GM21825 (cell line): Measurements from ENCODE around the gene COL8A2.
A peak's percentile ranks its signal among the peaks of the same experiment; 100 is the strongest.

Experiments used
- ATAC-seq: cut with Tn5 transposase; IDR thresholded peaks from one replicate; pipeline ENCODE4 v1.9.1; 2021; ENCODE audit warnings: mild to moderate bottlenecking, moderate library complexity; ENCODE audit not compliant: unreplicated experiment

COL8A2 gene

DNA sequence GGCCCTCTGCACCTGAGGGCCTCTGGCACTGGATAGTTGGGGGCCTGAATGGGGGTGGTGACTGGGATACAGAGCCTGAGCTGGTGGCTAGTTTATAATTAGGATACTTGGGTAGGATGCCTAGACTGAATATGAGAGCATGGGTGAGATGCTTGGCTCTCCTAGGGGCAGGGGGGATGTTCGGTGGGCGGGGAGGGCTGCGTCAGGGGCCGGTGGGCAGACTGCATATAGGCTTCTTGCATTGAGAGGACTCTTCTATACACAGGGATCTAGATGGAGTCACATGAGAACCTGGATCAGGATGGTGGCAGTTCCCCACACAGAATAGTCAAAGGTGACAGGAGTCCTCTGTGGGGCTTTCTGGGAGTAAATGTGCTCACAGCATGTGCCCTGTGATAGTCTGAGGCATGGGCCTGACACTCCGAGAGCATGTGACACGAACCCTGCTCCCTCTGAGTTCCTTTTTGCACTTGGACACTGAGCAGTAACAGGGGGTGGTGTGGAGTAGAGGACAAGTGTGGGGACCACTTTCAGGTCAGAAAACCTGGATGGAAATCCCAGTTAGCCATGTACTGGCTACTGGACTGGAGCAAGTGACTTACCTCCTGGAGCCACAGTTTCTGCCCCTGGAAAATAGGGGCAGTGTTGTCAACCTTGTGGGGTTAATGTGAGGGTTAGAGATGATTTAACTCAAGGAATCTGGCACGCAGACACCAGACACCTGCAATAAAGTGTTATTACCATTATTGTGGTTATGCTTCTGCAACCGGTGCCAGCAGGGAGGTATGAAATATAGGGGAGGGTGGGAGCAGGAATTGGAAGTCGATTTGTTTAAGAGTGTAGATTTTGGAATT, 33.2 kb upstream of the COL8A2 start:
- no peak for ATAC-seq

DNA sequence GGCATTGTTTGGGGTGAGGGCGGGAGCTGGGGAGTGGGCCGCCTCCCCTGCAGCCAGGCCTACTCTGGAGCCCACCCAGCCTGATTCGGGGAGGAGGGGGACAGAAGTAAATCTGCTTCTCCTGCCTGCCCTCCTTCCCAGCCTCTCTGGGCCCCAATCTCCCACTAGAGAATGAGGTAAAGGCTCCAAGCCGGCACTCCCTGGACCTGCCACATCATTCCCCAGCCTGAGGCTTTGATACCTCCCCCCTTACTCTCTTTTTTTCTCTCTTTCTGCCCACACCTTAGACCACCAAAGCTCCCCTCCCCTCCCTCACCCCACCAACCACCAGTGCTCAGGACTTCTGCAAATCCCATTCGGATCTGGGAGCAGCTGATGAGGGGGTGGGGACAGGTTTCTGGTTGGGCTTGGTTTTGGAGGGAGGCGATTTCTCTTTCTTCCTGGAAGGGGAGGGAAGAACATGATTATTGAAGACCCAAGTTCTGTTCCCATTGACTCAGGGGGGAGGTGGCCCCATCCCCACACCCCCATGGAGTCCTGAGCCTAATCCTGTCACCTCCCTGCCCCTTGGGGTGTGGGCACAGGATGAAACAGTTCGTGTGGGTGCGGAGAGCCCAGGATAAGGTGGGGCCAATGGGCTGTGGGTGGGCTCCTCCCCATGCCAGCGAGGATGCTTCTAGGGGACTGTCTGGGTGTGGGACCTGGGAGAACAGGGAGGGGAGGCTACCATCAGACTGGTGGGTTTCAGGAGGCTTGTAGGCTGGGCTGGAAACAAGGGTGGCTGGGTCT, 32.3 kb upstream of the COL8A2 start:
- ATAC-seq = no peak

DNA sequence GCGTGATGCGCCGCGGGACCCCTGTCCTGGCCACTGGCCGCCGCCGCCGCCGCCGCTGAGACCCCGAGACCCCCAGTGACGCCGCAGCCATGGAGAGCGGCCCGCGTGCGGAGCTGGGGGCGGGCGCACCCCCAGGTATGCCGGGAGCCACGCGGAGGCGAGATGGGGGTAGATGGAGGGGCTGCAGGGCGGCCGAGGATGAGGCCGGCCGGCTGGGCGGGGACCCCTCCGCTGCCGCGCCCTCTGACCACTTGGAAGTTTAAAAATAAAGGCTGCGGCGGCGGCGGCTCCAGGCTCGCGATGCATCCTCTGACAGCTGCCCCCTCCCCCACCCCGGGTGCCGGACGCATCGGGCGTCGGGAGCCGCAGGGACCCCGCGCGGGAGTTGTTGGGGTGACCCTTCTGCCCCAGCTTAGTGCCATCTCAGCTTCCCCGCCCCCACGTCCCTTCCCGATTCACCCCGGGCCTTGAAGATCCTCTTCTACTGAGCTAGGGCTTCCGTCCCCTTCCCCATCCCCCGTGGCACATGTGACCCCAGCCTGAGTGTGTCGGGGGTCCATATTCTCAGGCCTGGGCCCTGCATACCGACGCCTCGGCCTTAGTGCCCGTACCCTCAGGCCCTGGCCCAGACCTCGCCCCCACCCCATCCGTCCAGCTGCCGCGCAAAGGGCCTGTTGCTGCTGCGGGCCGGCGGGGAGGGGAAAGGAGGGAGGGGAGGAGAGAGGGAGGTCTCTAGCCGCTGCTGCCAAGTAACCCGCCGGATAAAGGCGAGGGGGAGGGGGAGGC, 31.5 kb upstream of the COL8A2 start:
- ATAC-seq = no peak

DNA sequence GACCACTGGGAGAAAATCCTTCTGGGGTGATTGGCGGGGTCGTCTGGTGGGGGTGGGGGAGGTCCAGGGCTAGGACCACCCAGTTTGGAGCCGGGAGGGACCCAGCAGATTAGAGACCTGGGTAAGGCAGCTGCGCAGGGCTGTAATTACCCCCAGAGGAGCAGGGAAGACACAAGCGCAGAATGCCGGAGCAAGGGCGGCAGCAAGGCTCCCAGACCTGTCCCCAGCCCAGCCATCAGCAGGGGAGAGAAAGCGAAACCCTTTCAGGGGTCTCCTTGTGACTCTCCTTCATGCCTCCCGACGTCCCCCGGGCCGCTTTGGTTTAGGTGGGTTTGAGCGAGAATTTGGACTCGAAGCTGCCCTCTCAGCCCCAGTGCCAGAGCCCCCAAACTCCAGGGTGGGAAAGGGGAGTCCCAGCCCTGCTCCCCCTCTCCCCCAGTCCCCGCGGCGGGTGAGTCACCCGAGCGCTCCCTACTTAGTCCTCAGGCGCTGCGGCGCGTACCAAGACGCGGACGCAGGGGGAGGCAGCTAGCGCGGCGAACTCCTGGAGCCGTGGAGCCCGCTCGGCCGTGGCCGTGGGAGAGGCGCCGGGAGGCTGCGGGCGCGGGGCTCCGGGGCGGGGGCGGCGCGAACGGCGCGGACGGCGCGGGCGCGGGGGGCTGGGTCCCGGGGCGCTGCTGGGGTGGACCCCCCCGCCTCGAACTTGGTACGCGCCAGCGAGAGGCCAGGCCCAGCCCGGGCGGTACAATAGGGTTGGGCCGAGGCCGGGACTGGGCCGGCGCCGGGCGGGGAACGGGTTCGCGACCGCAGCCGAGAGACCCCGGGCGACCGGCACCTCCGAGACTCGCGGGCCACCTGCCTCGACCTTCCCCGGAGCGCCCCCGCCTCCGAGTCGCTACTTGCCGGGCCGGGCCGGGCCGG, 30.6 kb upstream of the COL8A2 start, which contains the start of gene MAP7D1:
MAP7D1 (plus strand) TSS at position 753 of the 921 bp plus-strand sequence. CDS start 258 bp downstream, outside the sequence.
- peak; percentile 47 for ATAC-seq

DNA sequence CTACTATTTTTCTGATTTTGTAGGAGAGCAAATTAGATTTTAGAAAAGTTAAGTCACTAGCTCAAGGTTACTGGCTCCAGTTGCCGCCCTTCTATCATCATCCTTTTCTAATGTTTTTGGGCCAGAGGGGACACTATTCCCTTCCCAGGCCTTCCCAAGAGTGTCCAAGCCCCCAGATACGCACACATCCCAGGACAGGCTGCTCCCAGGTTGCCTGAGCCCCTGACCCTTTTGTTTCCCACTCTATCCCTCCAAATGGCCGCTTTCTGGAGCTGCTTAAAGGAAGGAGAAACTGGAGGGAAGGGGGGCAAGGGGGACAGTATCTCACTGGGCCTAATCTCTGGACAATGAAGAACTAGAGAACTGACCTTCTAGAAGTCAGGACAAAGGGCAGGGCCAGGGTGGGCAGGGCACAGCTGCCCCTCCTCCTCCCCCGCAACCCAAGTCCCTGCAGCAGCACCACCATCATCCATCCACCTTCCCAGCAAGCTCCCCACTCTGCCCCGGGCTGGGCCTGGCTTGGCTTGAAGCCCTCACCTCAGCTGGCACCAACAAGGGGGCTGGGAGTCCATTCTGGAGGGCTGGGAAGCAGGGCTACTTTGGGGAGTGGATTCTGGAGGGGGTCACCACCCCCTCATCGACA, 29.9 kb upstream of the COL8A2 start:
- ATAC-seq = no peak

DNA sequence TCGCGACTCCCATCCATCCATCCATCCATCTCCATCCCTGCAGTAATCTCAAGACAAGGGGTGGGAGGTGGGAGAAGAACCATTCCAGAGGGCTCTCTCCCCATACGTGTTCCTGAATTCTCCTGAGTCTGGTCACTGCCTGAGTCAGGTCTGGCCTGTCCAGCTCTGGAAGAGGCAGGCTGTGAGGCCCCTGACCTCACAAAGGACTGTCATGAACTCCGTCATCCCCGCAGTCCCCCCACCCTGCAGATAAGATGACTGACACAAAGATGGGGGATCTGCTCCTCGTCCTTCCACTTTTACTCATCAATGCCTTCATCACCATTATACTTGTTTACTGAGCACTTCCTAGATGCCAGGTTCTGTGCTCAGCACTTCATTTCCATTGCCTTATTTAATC, 29.3 kb upstream of the COL8A2 start:
- no peak for ATAC-seq

DNA sequence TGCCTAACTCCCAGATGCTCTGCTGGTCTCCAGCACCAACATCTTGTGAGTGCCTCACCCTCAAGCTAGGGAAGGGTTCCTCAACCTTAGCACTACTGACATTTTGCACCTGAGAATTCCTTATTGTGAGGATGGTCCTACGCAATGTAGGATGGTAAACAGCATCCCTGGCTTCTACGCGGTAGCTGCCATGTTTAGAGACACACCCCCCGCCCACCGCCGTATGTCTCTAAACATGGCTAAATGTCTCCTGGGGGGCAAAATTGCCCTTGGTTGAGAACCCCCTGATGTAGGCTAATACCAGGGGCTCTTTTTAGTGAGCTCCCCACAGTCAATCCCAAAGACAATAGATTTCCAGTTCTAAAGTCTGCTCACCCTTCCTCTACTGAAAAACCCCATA, 28.5 kb upstream of the COL8A2 start:
- ATAC-seq = no peak

DNA sequence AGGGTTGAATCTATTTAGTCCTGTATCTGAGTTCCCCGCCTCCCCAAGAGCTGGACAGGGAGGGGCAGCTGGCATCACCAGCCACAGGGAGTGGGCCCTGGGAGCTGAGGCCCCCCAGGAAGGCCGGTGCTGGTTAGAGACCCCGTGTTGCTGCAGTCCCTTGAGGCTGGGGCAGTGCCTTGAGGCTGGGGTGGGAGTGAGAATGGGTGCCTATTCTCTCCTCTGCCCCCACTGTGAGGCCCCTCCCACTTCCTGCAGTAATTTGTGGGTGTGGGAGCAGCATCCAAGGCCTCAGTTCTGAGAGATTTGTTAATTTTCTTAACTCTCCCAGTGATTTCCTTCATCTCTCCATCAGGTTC, 26.8 kb upstream of the COL8A2 start:
- ATAC-seq = no peak

DNA sequence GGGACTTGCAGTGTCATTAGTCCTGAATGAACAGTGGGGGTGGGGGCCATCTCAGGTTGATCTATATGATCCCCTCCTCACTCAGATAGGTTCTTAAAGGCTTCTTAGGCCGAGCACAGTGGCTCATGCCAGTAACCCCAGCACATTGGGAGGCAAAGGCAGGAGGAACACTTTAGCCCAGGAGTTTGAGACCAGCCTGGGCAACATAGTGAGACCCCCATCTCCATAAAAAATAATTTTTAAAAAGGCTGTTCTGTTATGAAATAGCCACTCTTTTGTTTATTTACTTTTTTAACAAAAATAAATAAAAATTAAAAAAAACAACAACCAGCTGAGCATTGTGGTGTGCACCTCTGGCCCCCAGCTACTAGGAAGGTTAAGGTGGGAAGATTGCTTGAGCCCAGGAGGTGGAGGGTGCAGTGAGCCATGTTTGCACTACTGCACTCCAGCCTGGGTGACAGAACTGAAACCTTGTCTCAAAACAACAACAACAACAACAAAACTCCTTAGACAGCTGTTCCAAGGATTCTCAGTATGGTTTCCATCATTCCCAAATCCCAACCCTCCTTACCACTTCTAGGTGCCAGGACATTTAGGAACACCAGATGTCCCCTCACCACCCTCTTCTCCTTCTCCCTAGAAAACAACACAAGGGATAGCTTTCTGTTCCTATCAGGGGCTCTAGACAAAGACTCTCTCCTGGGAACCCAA, 26.3 kb upstream of the COL8A2 start:
- ATAC-seq = no peak

DNA sequence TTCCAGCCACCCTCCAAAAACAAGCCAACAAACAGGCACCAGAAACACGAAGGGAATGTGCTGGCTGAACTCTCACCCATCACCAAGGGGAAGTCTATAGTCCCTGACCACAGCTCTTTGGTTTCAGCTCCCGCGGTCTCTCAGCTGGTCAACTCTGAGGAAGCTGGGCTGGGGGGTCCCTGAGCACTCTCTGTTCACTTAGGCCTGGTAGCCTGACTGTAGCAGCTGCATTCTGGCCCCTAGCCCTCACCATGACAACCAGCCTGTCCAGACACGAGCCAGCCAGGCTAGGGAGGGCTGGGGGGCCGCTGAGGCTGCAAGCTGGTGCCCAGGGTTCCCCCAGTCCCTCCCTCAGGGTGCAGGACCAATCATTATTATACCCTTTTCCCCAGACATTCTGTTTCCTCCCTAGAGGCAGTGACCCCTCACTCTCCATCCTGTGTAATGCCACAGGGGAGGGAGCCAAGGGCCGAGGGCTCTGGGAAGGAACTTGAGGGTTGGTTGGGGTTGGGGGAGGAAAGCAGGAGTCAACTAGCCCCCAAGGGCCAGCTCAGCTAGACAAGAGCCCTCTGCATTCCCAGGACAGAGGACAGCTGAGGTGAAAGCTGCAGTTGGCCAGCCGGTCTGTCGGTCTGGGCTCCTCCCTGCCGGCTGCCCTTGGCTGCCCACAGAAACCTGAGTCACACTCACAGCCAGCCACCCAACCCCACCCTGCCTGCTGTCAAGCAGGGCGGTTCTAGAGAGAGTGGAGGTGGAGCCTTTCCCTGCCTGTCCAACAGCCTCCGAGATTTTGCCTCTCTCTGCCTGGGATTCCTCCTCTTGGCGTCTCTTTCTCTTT, 25.5 kb upstream of the COL8A2 start:
- ATAC-seq = peak; percentile 49

DNA sequence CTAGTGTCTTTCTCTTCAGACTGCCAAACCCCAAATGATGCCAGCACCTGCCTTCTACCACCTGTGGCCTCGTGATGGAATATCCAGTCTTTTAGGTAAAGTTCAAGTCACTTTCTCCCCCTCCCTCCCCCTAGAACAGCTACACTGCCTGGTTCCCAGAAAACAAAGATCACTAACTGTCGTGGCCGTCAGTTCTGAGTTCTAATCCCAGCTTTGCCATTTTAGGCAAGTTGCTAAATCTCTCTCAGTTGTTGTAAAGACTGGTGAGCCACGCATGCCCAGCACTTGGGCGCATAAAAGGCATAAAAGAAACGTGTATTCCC, 24.9 kb upstream of the COL8A2 start:
- ATAC-seq = no peak

DNA sequence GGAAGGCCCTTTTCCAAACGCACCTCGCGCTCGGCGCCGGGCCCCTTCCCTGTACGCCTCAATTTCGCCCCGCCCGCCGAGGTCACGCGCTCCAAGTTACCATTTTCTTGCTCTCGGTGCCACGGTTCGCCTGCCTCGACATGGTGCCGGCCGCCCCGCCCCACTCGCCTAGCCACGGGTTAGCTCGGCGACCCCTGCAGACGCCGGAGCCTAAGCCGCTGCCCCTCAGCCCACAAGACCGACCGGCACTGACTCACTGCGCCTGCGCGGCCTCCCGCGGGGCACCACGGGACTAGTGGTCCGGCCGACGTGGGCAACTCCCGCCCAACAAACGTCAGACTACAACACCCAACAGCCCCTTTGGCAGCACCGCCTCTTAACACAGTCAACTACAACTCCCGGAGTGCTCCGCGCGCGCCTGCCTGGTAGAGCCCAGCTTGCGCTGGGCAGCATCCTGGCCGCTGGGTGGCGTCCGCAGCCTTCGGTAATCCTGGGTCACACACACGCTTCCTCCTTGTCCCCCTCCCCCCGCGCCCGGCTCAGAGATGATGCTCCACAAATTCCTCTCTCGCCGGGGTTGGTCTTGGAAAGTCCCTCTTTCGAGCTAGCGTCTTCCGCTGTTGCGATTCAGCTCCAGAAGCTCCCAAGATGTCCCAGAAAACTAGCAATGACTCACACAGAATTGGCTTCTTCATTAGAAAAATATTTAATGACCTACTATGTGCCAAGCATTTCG, 24.4 kb upstream of the COL8A2 start, which contains the start of gene TRAPPC3:
TRAPPC3 (minus strand) TSS at position 250 of the 736 bp plus-strand sequence; CDS start at position 142, 108 bp downstream.
- peak; percentile 78 for ATAC-seq

DNA sequence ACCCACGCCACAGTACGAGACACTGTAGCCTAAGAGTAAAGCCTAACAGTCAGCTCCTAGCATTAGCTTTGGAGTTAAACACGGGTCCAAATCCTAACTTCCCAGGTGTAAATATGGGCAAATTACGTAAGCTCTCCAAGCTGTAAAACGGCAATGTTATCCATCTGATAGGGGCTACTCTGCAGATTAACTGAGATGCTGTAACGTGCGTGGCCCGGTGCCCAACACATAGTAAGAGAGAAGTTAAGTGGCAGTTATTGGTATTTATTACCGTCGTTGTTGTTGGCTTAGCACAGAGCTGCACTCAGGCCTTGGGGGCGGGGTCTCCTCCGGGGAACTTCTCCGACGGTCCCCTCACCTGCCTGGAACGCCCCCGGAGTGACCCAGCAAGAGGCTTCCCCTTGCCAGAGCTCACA, 23.8 kb upstream of the COL8A2 start:
- ATAC-seq = no peak

DNA sequence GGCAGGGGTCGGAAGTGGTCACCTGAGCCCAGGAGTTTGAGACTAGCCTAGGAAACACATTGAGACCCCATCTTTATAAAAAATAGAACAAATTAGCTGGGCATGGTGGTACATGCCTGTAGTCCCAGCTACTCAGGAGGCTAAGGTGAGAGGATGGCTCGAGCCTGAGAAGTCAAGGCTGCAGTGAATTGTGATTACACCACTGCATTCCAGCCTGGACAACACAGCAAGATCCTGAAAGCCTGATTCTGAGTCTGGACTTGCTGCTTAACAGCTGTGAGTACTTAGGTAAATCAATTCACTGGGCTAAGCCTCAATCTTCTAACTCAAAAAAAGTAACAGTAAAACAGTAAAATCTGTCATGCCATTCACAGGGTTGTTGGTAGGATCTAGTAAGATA, 19.4 kb upstream of the COL8A2 start:
- ATAC-seq = no peak

DNA sequence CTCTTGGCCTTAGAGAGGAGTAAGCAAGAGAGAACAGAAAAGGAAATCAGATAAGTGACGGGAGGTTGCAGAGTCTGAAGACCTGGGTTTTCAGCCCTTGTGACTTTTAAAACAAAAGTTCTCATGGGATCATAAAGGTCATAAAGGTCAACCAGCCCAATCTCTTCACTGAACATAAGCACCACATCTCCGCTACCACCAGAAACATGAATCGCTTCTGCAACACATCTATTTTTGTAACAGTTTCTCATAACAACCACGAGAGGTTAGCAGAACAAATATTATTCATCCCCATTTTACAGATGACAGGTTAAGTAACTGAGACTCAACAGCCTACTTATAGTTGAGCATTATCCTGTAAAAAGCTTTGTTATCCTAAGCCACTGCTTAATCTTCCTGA, 18.4 kb upstream of the COL8A2 start:
- no peak for ATAC-seq

DNA sequence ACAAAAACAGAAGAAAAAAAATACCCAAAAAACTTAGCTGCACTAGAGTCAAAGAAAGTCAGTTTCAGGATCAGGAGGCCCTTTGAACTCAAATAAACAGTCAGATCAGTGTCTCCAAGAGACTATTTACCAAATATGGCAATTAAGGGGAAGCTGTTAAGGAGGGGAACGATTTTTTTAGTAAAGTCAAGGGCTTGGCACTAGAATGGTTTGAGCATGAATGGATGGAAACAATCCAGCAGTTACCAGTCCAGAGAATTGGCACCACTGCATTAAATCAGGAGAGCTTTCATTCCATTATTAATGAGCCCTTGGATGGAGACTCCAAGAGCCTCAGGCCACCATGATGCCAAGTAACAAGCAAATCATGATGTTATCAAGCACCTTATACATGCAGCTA, 17.1 kb upstream of the COL8A2 start:
- no peak for ATAC-seq

DNA sequence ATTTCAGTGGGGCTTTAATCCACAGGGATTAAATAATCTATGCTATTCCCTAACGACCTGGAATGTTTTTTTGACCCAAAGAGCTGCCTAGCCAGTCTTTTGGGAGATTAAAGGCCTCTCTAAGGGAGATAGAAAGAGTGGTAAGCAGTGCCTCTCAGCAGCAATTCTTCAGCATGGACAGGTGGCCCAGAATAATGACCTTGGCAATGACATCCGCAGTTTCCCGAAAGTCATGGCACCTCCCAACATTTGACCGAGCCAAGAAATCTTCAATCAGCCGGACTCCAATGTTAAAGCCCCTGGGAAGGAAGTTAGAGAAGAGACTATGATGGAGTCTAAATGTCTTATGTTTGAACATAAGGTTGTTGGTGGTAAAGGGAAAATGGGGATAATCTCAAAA, 14.5 kb upstream of the COL8A2 start:
- ATAC-seq = no peak

DNA sequence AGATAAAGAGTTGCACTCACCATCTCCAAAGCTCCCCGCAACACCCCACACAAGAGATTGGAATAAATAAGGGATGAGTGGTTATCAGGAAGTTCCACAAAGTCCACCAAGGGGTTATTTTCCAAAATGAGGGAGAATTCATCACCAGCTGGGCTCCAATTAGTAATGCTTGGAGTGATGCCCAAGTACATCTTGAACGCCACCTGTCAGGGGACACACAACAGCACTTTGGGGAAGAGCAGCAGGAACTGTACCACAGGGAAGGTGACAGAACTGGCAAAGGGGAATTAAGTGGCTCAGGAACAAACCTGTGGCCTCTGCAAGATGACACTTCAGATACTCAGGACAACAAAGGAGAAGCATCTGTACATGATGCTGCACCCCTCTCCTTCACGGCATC, 12.8 kb upstream of the COL8A2 start:
- ATAC-seq = no peak
